HepG2 (cell line): ENCODE data around the gene TGFBR1. TPM values are rescaled to one million over a fixed set of nuclear protein-coding genes. Genes with fewer than 3 reads are reported as not detected.

ENCODE experiments used
- ATAC-seq: fragments of 200-7000 bp; cut with Tn5 transposase; 3 replicates; pipeline ENCODE4 v1.9.1; 2020; ENCODE audit warnings: mild to moderate bottlenecking, moderate library complexity
- BruUV-seq: library from RNA; stranded (reverse); fragments of 400-500 nt; replicated peaks from 2 replicates; lab custom pipeline; 2021; lab: Mats Ljungman, UMichigan
- CTCF ChIA-PET: fragments of 300-600 bp; formaldehyde crosslinking; extraction: SDS; loops from one replicate; lab custom pipeline; 2021; ENCODE audit warnings: low total read pairs, inconsistent platforms, low intra/inter-chr PET ratio; lab: Yijun Ruan, JAX
- POLR2A ChIA-PET: fragments of 350-600 bp; sonication (Branson Sonifier 250); formaldehyde crosslinking; loops from one replicate; lab custom pipeline; 2020; ENCODE audit warnings: antibody characterized with exemption, inconsistent platforms; lab: Yijun Ruan, JAX
- DNase-seq: peaks from one replicate; pipeline ENCODE4 v3.0.0-alpha.2; 2015; ENCODE audit warnings: low spot score
- FAIRE-seq: peaks from 3 replicates; lab custom pipeline; 2011; peaks lifted over from hg19 to GRCh38; lab: Jason Lieb, UNC
- H2AFZ ChIP-seq: one replicate; pipeline ENCODE4 v1.6.1; 2011; ENCODE audit warnings: low read length, inconsistent platforms
- H3K27ac ChIP-seq: fragments of 300-600 bp; 3 replicates; pipeline ENCODE4 v1.8.0; 2011; ENCODE audit warnings: mixed run types, mild to moderate bottlenecking, mixed read lengths, low read length, inconsistent platforms; ENCODE audit not compliant: insufficient read depth; ENCODE audit errors: extremely low read length
- H3K27me3 ChIP-seq, 2 experiments: fragments of 200-600 bp in 1 of 2; 2 replicates in 1 of 2; 3 replicates in 1 of 2; pipeline versions ENCODE4 v1.6.0 to v1.8.0; 2011; ENCODE audit warnings: low read length in 2 of 2, mild to moderate bottlenecking in 2 of 2, moderate library complexity in 2 of 2, inconsistent platforms in 1 of 2; ENCODE audit not compliant: insufficient read depth in 2 of 2, control insufficient read depth in 1 of 2
- H3K36me3 ChIP-seq, 2 experiments: fragments of 200-600 bp in 1 of 2; replicated peaks in 1 of 2; 2 replicates in 1 of 2; 3 replicates in 1 of 2; pipeline versions ENCODE4 v1.5.1 to v1.8.0; 2011; ENCODE audit warnings: low read length in 2 of 2, inconsistent platforms in 1 of 2; ENCODE audit not compliant: insufficient read depth in 2 of 2, control insufficient read depth in 1 of 2
- H3K4me1 ChIP-seq: 2 replicates; pipeline ENCODE4 v1.5.1; 2012; ENCODE audit warnings: low read length, inconsistent platforms; ENCODE audit not compliant: insufficient read depth
- H3K4me2 ChIP-seq: 2 replicates; pipeline ENCODE4 v1.6.0; 2011; ENCODE audit warnings: low read depth, low read length, inconsistent platforms
- H3K4me3 ChIP-seq, 3 experiments: fragments of 200-600 bp in 1 of 3; sonication (generic), shearing (Covaris generic) in 1 of 3; replicated peaks in 1 of 3; 2 replicates each; pipeline ENCODE4 v1.5.1; 2011 to 2016; ENCODE audit warnings: low read length in 3 of 3, inconsistent platforms in 2 of 3, low read depth in 2 of 3, mild to moderate bottlenecking in 2 of 3, control low read depth in 1 of 3, mixed read lengths in 1 of 3; ENCODE audit not compliant: insufficient read depth in 1 of 3
- H3K79me2 ChIP-seq: one replicate; pipeline ENCODE4 v1.6.1; 2011; ENCODE audit warnings: low read length, inconsistent platforms; ENCODE audit not compliant: insufficient read depth
- H3K9ac ChIP-seq: 2 replicates; pipeline ENCODE4 v1.6.0; 2011; ENCODE audit warnings: mild to moderate bottlenecking, low read depth, low read length, inconsistent platforms; ENCODE audit not compliant: insufficient read depth
- H3K9me3 ChIP-seq: 2 replicates; pipeline ENCODE4 v1.5.1; 2012; ENCODE audit warnings: mild to moderate bottlenecking, low read length
- H4K20me1 ChIP-seq: 2 replicates; pipeline ENCODE4 v1.6.0; 2011; ENCODE audit warnings: inconsistent platforms, mild to moderate bottlenecking, low read length, moderate library complexity; ENCODE audit not compliant: insufficient read depth
- FLYWCH1 ChIP-seq: sonication (generic); formaldehyde crosslinking; IDR thresholded peaks from 2 replicates; pipeline ENCODE4 v1.8.1; 2023; ENCODE audit warnings: mild to moderate bottlenecking, missing genetic modification reagents
- ISX ChIP-seq: sonication (generic); formaldehyde crosslinking; conservative IDR thresholded peaks from 2 replicates; pipeline ENCODE4 v1.5.0; 2020; ENCODE audit warnings: missing genetic modification reagents
- MEF2D ChIP-seq: sonication (generic); formaldehyde crosslinking; IDR thresholded peaks from 2 replicates; pipeline ENCODE4 v1.5.1; 2020; ENCODE audit warnings: mild to moderate bottlenecking, missing genetic modification reagents
- SIX1 ChIP-seq: sonication (generic); formaldehyde crosslinking; IDR thresholded peaks from 2 replicates; pipeline ENCODE4 v1.4.0; 2020; ENCODE audit warnings: missing genetic modification reagents, borderline replicate concordance
- SSRP1 ChIP-seq: IDR thresholded peaks from 2 replicates; pipeline ENCODE4 v1.6.1; 2016; ENCODE audit warnings: control low read depth
- TOE1 ChIP-seq: sonication (generic); formaldehyde crosslinking; IDR thresholded peaks from 2 replicates; pipeline ENCODE4 v1.4.0; 2020; ENCODE audit warnings: mild to moderate bottlenecking, missing genetic modification reagents
- YEATS2 ChIP-seq: sonication (generic); formaldehyde crosslinking; IDR thresholded peaks from 2 replicates; pipeline ENCODE4 v1.4.0; 2020; ENCODE audit warnings: missing genetic modification reagents, borderline replicate concordance
- ZC3H13 ChIP-seq: sonication (generic); formaldehyde crosslinking; IDR thresholded peaks from 2 replicates; pipeline ENCODE4 v1.8.1; 2023; ENCODE audit warnings: mild to moderate bottlenecking, missing genetic modification reagents, moderate library complexity
- ZNF224 ChIP-seq: sonication (generic); formaldehyde crosslinking; IDR thresholded peaks from 2 replicates; pipeline ENCODE4 v1.5.0; 2020; ENCODE audit warnings: mild to moderate bottlenecking, missing genetic modification reagents
- ZNF333 ChIP-seq: sonication (generic); formaldehyde crosslinking; IDR thresholded peaks from 2 replicates; pipeline ENCODE4 v1.4.0; 2020; ENCODE audit warnings: mild to moderate bottlenecking, missing genetic modification reagents, borderline replicate concordance
- ZNF383 ChIP-seq: sonication (generic); formaldehyde crosslinking; IDR thresholded peaks from 2 replicates; pipeline ENCODE4 v1.4.0; 2020; ENCODE audit warnings: missing genetic modification reagents, mild to moderate bottlenecking, borderline replicate concordance
- ZNF543 ChIP-seq: sonication (generic); formaldehyde crosslinking; IDR thresholded peaks from 2 replicates; pipeline ENCODE4 v1.4.0; 2020; ENCODE audit warnings: mild to moderate bottlenecking, missing genetic modification reagents
- ZNF772 ChIP-seq: sonication (generic); formaldehyde crosslinking; IDR thresholded peaks from 2 replicates; pipeline ENCODE4 v1.5.0; 2020; ENCODE audit warnings: mild to moderate bottlenecking, missing genetic modification reagents
- WGBS: methylation state at CpG from one replicate; pipeline ENCODE4 v1.1.6; 2017; ENCODE audit warnings: low lambda C conversion rate; 5-methylcytosine and 5-hydroxymethylcytosine counted together
- in situ Hi-C: cut with HindIII; loops from 2 replicates; pipeline ENCODE4 v1.10.0; 2017; ENCODE audit warnings: low pct_unique_long_range_greater_than_20kb; ENCODE audit not compliant: extremely low pct_ligation_motif_present
- intact Hi-C: fragments of 100-400 bp; cut with micrococcal nuclease; formaldehyde crosslinking; loops from one replicate; pipeline ENCODE4 v1.10.0; 2022; ENCODE audit not compliant: unreplicated experiment
- polyA plus RNA-seq, 8 experiments: library from polyadenylated mRNA; depleted of rRNA in 3 of 8; stranded (reverse) in 7 of 8; unstranded in 1 of 8; fragments of >200 nt; fragmentation: Illumina TruSeq in 4 of 8; extraction: Trizol in 4 of 8; gene quantifications; 2 replicates each; pipeline versions ENCODE4 v1.2.1 to v1.2.3, GENCODE V29; 2011 to 2016; ENCODE audit warnings: low read depth in 4 of 8, missing spikeins in 1 of 8, mixed read lengths in 1 of 8; ENCODE audit not compliant: insufficient read depth in 1 of 8
- total RNA-seq, 5 experiments: library from RNA; depleted of rRNA; stranded (reverse); fragments of >200 nt; fragmentation: Illumina TruSeq; extraction: Trizol; gene quantifications; 2 replicates each; pipeline ENCODE4 v1.2.3, GENCODE V29; 2016; ENCODE audit warnings: low read depth in 1 of 5
- TF ChIP-seq, protein P1 (sequence below): IDR thresholded peaks from 2 replicates; pipeline ENCODE4 v1.6.1; 2016; ENCODE audit warnings: control low read depth
- TF ChIP-seq, protein P2 (sequence below): sonication (generic); formaldehyde crosslinking; conservative IDR thresholded peaks from 2 replicates; pipeline ENCODE4 v1.8.0; 2022; ENCODE audit warnings: missing genetic modification reagents
- TF ChIP-seq, protein P3 (sequence below): sonication (generic); formaldehyde crosslinking; IDR thresholded peaks from 2 replicates; pipeline ENCODE4 v1.5.0; 2020; ENCODE audit warnings: mild to moderate bottlenecking, missing genetic modification reagents, borderline replicate concordance

TGFBR1 gene
- total and polyA plus RNA-seq, 2 of the 13 experiments (the other 11 are each of a cell fraction or from before 2014, with no cell fraction given), result 16.8 to 23.9 TPM

DNA sequence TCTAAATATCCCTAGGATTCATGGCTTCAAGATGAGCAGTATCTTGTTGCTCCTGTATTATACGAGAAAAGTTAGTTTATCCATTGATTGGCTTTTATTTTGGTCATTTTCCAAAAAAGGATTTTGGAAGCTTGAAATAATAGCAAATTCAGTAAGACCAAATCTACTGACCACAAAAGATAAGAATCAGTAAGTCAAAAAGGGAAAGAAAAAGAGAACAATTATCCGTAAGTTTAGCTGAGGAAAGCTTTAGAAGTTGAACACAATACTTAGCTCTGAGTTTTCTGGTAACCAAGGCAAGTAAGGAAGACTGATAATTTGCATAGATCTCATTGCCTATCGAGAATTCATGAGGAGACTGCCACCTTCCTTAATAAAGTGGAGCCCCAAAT is 9.1 kb downstream of the TGFBR1 start:
- H3K27me3 ChIP-seq, result no peaks in the 10 kb centered on the region
- ATAC-seq, result no peak
- BruUV-seq, result no TSS peak
- peaks cover 7% of the 10 kb centered on the region for H3K79me2 ChIP-seq
- H3K4me3 ChIP-seq, result no peak overlapping the region
- CTCF ChIA-PET, result no interaction called here
- H3K4me1 ChIP-seq, result peaks cover 8% of the 10 kb centered on the region; the same call in 1 of the 2 replicates
- 98% methylated on average over 3 of the region's 3 CpGs for WGBS
- no peak for FAIRE-seq
- DNase-seq, result no peak
- H3K36me3 ChIP-seq, result no peaks in the 10 kb centered on the region
- intact Hi-C loops, result no loop called here
- POLR2A ChIA-PET, result no interaction called here
- no peaks in the 10 kb centered on the region for H4K20me1 ChIP-seq
- no peak overlapping the region for H3K4me2 ChIP-seq
- no peaks in the 10 kb centered on the region for H3K9me3 ChIP-seq
- no peak overlapping the region for H2AFZ ChIP-seq
- H3K27ac ChIP-seq, result no peak overlapping the region
- no peak overlapping the region for H3K9ac ChIP-seq
- in situ Hi-C loops, result no loop called here
- TF ChIP-seq ZC3H13 (CRISPR knock-in tag) (no peak), ISX (CRISPR knock-in tag) (no peak), ZNF772 (CRISPR knock-in tag) (no peak), SSRP1 (CRISPR knock-in tag) (no peak), ZNF543 (CRISPR knock-in tag) (no peak), YEATS2 (no peak), SIX1 (no peak), ZNF333 (CRISPR knock-in tag) (no peak), MEF2D (CRISPR knock-in tag) (no peak), FLYWCH1 (no peak), ZNF383 (CRISPR knock-in tag) (no peak), ZNF224 (CRISPR knock-in tag) (no peak), TOE1 (CRISPR knock-in tag) (no peak)
- TF ChIP-seq, protein P1, sequence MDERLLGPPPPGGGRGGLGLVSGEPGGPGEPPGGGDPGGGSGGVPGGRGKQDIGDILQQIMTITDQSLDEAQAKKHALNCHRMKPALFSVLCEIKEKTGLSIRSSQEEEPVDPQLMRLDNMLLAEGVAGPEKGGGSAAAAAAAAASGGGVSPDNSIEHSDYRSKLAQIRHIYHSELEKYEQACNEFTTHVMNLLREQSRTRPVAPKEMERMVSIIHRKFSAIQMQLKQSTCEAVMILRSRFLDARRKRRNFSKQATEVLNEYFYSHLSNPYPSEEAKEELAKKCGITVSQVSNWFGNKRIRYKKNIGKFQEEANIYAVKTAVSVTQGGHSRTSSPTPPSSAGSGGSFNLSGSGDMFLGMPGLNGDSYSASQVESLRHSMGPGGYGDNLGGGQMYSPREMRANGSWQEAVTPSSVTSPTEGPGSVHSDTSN (CRISPR knock-in tag), result no peak
- TF ChIP-seq, protein P2, sequence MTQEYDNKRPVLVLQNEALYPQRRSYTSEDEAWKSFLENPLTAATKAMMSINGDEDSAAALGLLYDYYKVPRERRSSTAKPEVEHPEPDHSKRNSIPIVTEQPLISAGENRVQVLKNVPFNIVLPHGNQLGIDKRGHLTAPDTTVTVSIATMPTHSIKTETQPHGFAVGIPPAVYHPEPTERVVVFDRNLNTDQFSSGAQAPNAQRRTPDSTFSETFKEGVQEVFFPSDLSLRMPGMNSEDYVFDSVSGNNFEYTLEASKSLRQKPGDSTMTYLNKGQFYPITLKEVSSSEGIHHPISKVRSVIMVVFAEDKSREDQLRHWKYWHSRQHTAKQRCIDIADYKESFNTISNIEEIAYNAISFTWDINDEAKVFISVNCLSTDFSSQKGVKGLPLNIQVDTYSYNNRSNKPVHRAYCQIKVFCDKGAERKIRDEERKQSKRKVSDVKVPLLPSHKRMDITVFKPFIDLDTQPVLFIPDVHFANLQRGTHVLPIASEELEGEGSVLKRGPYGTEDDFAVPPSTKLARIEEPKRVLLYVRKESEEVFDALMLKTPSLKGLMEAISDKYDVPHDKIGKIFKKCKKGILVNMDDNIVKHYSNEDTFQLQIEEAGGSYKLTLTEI (CRISPR knock-in tag), result no peak
- TF ChIP-seq, protein P3, sequence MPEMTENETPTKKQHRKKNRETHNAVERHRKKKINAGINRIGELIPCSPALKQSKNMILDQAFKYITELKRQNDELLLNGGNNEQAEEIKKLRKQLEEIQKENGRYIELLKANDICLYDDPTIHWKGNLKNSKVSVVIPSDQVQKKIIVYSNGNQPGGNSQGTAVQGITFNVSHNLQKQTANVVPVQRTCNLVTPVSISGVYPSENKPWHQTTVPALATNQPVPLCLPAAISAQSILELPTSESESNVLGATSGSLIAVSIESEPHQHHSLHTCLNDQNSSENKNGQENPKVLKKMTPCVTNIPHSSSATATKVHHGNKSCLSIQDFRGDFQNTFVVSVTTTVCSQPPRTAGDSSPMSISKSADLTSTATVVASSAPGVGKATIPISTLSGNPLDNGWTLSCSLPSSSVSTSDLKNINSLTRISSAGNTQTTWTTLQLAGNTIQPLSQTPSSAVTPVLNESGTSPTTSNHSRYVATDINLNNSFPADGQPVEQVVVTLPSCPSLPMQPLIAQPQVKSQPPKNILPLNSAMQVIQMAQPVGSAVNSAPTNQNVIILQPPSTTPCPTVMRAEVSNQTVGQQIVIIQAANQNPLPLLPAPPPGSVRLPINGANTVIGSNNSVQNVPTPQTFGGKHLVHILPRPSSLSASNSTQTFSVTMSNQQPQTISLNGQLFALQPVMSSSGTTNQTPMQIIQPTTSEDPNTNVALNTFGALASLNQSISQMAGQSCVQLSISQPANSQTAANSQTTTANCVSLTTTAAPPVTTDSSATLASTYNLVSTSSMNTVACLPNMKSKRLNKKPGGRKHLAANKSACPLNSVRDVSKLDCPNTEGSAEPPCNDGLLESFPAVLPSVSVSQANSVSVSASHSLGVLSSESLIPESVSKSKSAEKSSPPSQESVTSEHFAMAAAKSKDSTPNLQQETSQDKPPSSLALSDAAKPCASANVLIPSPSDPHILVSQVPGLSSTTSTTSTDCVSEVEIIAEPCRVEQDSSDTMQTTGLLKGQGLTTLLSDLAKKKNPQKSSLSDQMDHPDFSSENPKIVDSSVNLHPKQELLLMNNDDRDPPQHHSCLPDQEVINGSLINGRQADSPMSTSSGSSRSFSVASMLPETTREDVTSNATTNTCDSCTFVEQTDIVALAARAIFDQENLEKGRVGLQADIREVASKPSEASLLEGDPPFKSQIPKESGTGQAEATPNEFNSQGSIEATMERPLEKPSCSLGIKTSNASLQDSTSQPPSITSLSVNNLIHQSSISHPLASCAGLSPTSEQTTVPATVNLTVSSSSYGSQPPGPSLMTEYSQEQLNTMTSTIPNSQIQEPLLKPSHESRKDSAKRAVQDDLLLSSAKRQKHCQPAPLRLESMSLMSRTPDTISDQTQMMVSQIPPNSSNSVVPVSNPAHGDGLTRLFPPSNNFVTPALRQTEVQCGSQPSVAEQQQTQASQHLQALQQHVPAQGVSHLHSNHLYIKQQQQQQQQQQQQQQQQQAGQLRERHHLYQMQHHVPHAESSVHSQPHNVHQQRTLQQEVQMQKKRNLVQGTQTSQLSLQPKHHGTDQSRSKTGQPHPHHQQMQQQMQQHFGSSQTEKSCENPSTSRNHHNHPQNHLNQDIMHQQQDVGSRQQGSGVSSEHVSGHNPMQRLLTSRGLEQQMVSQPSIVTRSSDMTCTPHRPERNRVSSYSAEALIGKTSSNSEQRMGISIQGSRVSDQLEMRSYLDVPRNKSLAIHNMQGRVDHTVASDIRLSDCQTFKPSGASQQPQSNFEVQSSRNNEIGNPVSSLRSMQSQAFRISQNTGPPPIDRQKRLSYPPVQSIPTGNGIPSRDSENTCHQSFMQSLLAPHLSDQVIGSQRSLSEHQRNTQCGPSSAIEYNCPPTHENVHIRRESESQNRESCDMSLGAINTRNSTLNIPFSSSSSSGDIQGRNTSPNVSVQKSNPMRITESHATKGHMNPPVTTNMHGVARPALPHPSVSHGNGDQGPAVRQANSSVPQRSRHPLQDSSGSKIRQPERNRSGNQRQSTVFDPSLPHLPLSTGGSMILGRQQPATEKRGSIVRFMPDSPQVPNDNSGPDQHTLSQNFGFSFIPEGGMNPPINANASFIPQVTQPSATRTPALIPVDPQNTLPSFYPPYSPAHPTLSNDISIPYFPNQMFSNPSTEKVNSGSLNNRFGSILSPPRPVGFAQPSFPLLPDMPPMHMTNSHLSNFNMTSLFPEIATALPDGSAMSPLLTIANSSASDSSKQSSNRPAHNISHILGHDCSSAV (CRISPR knock-in tag), result no peak
